GM19240 (cell line): ENCODE measurements around the gene COPS4.
A peak's percentile ranks its signal among the peaks of the same experiment; 100 is the strongest.
"Not testable (repeated sequence)": the region's sequence is repeated elsewhere in the genome, so short reads cannot be mapped to it uniquely, and the experiment has no call there.

Experiments used
- DNase-seq: peaks from one replicate; pipeline ENCODE4 v3.0.0; 2011; ENCODE audit warnings: low spot score; ENCODE audit not compliant: insufficient read length

Gene COPS4

GRCh38 chr4:83034630-83035494 is at the start of gene COPS4:
TSS of gene COPS4 (plus strand) at chr4:83035183. CDS start at chr4:83035225, 42 bp downstream.
- DNase-seq: peak; percentile 74

GRCh38 chr4:82987519-82987918 is 47.5 kb upstream of the COPS4 start:
- DNase-seq: not testable (repeated sequence)

- no peak for DNase-seq
Measured at GRCh38 chr4:82988323-82988832, 46.6 kb upstream of the COPS4 start.

GRCh38 chr4:82989575-82990429 is 45.2 kb upstream of the COPS4 start:
- DNase-seq: no peak

GRCh38 chr4:82994834-82995233 is 40.1 kb upstream of the COPS4 start:
- no peak for DNase-seq

- no peak for DNase-seq
Measured at GRCh38 chr4:82998898-82999297, 36.1 kb upstream of the COPS4 start.

- no peak for DNase-seq
Measured at GRCh38 chr4:83002329-83002728, 32.7 kb upstream of the COPS4 start.

- DNase-seq: not testable (repeated sequence)
Measured at GRCh38 chr4:83003044-83003791, 31.8 kb upstream of the COPS4 start.

GRCh38 chr4:83009529-83009928 is 25.5 kb upstream of the COPS4 start:
- DNase-seq: no peak

- no peak for DNase-seq
Measured at GRCh38 chr4:83010111-83010521, 24.9 kb upstream of the COPS4 start.

- DNase-seq: peak; percentile 63
Measured at GRCh38 chr4:83010522-83011318, 24.3 kb upstream of the COPS4 start, which contains the start of gene LIN54. TSS of gene LIN54 (minus strand) at chr4:83010823. CDS start at chr4:82984844, 25,979 bp downstream.

GRCh38 chr4:83011689-83012199 is 23.2 kb upstream of the COPS4 start:
- DNase-seq: no peak

GRCh38 chr4:83012200-83012686 is 22.7 kb upstream of the COPS4 start:
- no peak for DNase-seq

- DNase-seq: peak; percentile 79
Measured at GRCh38 chr4:83012687-83013419, 22.1 kb upstream of the COPS4 start.

GRCh38 chr4:83013420-83013867 is 21.5 kb upstream of the COPS4 start:
- DNase-seq: no peak

GRCh38 chr4:83013902-83014301 is 21.1 kb upstream of the COPS4 start:
- no peak for DNase-seq

- DNase-seq: no peak
Measured at GRCh38 chr4:83019794-83020494, 15.0 kb upstream of the COPS4 start.

- no peak for DNase-seq
Measured at GRCh38 chr4:83022724-83023450, 12.1 kb upstream of the COPS4 start.
